Keratinocyte (primary cell): ENCODE measurements around the gene FAM221A. TPM values are rescaled to one million over a fixed set of nuclear protein-coding genes. Genes with fewer than 3 reads are reported as not detected.

Experiments
- DNase-seq: peaks from one replicate; pipeline ENCODE4 v3.0.0-alpha.2; 2011; ENCODE audit warnings: low read depth, missing footprints, low spot score
- FAIRE-seq: peaks from 2 replicates; lab custom pipeline; 2011; peaks lifted over from hg19 to GRCh38; lab: Jason Lieb, UNC
- H2AFZ ChIP-seq: 2 replicates; pipeline ENCODE4 v1.6.0; 2012; ENCODE audit warnings: low read length, control low read depth, inconsistent platforms; ENCODE audit not compliant: control insufficient read depth
- H3K27ac ChIP-seq: 2 replicates; pipeline ENCODE4 v1.5.1; 2011; ENCODE audit warnings: low read length; ENCODE audit not compliant: control insufficient read depth, insufficient read depth
- H3K27me3 ChIP-seq: 3 replicates; pipeline ENCODE4 v1.6.0; 2011; ENCODE audit warnings: low read length; ENCODE audit not compliant: control insufficient read depth, insufficient read depth; ENCODE audit errors: extremely low read depth
- H3K36me3 ChIP-seq, 2 experiments: 2 replicates in 1 of 2; 3 replicates in 1 of 2; pipeline ENCODE4 v1.5.1; 2011; ENCODE audit warnings: low read length in 2 of 2, mild to moderate bottlenecking in 1 of 2; ENCODE audit not compliant: control insufficient read depth in 2 of 2, insufficient read depth in 2 of 2; ENCODE audit errors: extremely low read depth in 1 of 2
- H3K4me1 ChIP-seq: 3 replicates; pipeline ENCODE4 v1.5.1; 2011; ENCODE audit warnings: low read length; ENCODE audit not compliant: control insufficient read depth, insufficient read depth; ENCODE audit errors: extremely low read depth
- H3K4me2 ChIP-seq: 3 replicates; pipeline ENCODE4 v1.6.0; 2011; ENCODE audit warnings: low read depth, low read length; ENCODE audit not compliant: control insufficient read depth, insufficient read depth; ENCODE audit errors: extremely low read depth
- H3K4me3 ChIP-seq, 3 experiments: fragments of 200-600 bp in 1 of 3; sonication (generic) in 1 of 3; 2 replicates in 2 of 3; 3 replicates in 1 of 3; pipeline ENCODE4 v1.5.1; 2011 to 2016; ENCODE audit warnings: low read length in 3 of 3, mild to moderate bottlenecking in 3 of 3, control low read depth in 2 of 3, inconsistent platforms in 1 of 3, low read depth in 1 of 3, mixed read lengths in 1 of 3, mixed run types in 1 of 3, moderate library complexity in 1 of 3; ENCODE audit not compliant: control insufficient read depth in 2 of 3, insufficient read depth in 2 of 3; ENCODE audit errors: extremely low read depth in 1 of 3
- H3K79me2 ChIP-seq: 2 replicates; pipeline ENCODE4 v1.6.0; 2012; ENCODE audit warnings: low read length; ENCODE audit not compliant: control insufficient read depth, insufficient read depth
- H3K9ac ChIP-seq: 3 replicates; pipeline ENCODE4 v1.6.0; 2011; ENCODE audit warnings: low read length; ENCODE audit not compliant: control insufficient read depth, insufficient read depth; ENCODE audit errors: extremely low read depth
- H3K9me1 ChIP-seq: 3 replicates; pipeline ENCODE4 v1.6.0; 2011; ENCODE audit warnings: low read length; ENCODE audit not compliant: control insufficient read depth, insufficient read depth; ENCODE audit errors: extremely low read depth
- H3K9me3 ChIP-seq: 2 replicates; pipeline ENCODE4 v1.5.1; 2012; ENCODE audit warnings: low read depth, low read length; ENCODE audit not compliant: control insufficient read depth
- H4K20me1 ChIP-seq: 3 replicates; pipeline ENCODE4 v1.6.0; 2011; ENCODE audit warnings: low read length; ENCODE audit not compliant: control insufficient read depth, insufficient read depth; ENCODE audit errors: extremely low read depth
- EZH2 ChIP-seq: IDR thresholded peaks from one replicate; pipeline ENCODE4 v1.6.1; 2012; ENCODE audit warnings: inconsistent platforms, mild to moderate bottlenecking, low read length, moderate library complexity
- dilution Hi-C: fragments of 300-500 bp; cut with MboI; formaldehyde crosslinking; loops from one replicate; pipeline ENCODE4 v1.7.0; 2020; ENCODE audit warnings: low sequenced_read_pairs; ENCODE audit not compliant: extremely low pct_ligation_motif_present
- polyA minus RNA-seq, 3 experiments: library from RNA; depleted of rRNA, polyadenylated mRNA; stranded (reverse); fragments of >200 nt; gene quantifications; 1 replicate in 1 of 3; 2 replicates in 1 of 3; 3 replicates in 1 of 3; pipeline ENCODE4 v1.2.3, GENCODE V29; 2011
- polyA plus RNA-seq, 5 experiments: library from polyadenylated mRNA; depleted of rRNA in 3 of 5; stranded (reverse) in 3 of 5; stranded (forward) in 1 of 5; unstranded in 1 of 5; fragments of >200 nt; gene quantifications; 1 replicate in 1 of 5; 2 replicates in 3 of 5; 3 replicates in 1 of 5; pipeline versions ENCODE4 v1.2.1 to v1.2.3, GENCODE V29; 2011 to 2012; ENCODE audit warnings: missing spikeins in 2 of 5, low read depth in 1 of 5, low replicate concordance in 1 of 5
- TF ChIP-seq, protein P1 (sequence below), 3 experiments: IDR thresholded peaks in 1 of 3; conservative IDR thresholded peaks in 1 of 3; optimal IDR thresholded peaks in 1 of 3; 2 replicates in 2 of 3; 3 replicates in 1 of 3; pipeline versions ENCODE3 to v1.5.1; 2011; ENCODE audit warnings: low read length in 3 of 3, mild to moderate bottlenecking in 3 of 3, moderate library complexity in 2 of 3, control low read depth in 1 of 3, inconsistent platforms in 1 of 3; ENCODE audit not compliant: insufficient read depth in 2 of 3; ENCODE audit errors: extremely low read depth in 1 of 3

FAM221A gene, protein sequence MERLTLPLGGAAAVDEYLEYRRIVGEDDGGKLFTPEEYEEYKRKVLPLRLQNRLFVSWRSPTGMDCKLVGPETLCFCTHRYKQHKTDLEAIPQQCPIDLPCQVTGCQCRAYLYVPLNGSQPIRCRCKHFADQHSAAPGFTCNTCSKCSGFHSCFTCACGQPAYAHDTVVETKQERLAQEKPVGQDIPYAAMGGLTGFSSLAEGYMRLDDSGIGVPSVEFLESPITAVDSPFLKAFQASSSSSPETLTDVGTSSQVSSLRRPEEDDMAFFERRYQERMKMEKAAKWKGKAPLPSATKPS
- polyA plus RNA-seq (0.71 to 0.93 TPM (median 0.73 TPM) in 3 replicates), polyA minus RNA-seq (0.82 to 4.3 TPM (median 0.95 TPM) in 3 replicates)
- polyA plus RNA-seq (2011; ENCODE audit: low read depth), result 1.6 TPM
- polyA plus RNA-seq (2011; cell fraction: cytosol; rRNA removed), result 0.34 and 0.35 TPM in 2 replicates
- 2.1 and 2.2 TPM in 2 replicates for polyA plus RNA-seq (2011; cell fraction: nucleus; rRNA removed)
- polyA plus RNA-seq (2012; ENCODE audit: low replicate concordance), result 0.16 and 1.6 TPM in 2 replicates
- polyA minus RNA-seq (2011; cell fraction: cytosol; rRNA and poly(A)+ RNA removed), result not detected
- 0.84 and 1.0 TPM in 2 replicates for polyA minus RNA-seq (2011; cell fraction: nucleus; rRNA and poly(A)+ RNA removed)

- peak; percentile 4 for DNase-seq
- no peak for FAIRE-seq
- H3K36me3 ChIP-seq, result no peaks in the 10 kb centered on the region
- no peaks in the 10 kb centered on the region for H3K79me2 ChIP-seq
- H3K27ac ChIP-seq, result no peak within 1 kb of the TSS
- no peaks in the 10 kb centered on the region for H3K9me3 ChIP-seq
- dilution Hi-C loops, result no loop called here
- H3K4me3 ChIP-seq, result peak within 1 kb of the TSS; percentile 52 to 80 (median 75)
- no peak within 1 kb of the TSS for H3K9ac ChIP-seq
- no peaks in the 10 kb centered on the region for H3K27me3 ChIP-seq
- no peaks in the 10 kb centered on the region for H3K9me1 ChIP-seq
- H4K20me1 ChIP-seq, result no peaks in the 10 kb centered on the region
- H3K4me1 ChIP-seq, result peaks cover 6% of the 10 kb centered on the region
- TF ChIP-seq, protein P1, sequence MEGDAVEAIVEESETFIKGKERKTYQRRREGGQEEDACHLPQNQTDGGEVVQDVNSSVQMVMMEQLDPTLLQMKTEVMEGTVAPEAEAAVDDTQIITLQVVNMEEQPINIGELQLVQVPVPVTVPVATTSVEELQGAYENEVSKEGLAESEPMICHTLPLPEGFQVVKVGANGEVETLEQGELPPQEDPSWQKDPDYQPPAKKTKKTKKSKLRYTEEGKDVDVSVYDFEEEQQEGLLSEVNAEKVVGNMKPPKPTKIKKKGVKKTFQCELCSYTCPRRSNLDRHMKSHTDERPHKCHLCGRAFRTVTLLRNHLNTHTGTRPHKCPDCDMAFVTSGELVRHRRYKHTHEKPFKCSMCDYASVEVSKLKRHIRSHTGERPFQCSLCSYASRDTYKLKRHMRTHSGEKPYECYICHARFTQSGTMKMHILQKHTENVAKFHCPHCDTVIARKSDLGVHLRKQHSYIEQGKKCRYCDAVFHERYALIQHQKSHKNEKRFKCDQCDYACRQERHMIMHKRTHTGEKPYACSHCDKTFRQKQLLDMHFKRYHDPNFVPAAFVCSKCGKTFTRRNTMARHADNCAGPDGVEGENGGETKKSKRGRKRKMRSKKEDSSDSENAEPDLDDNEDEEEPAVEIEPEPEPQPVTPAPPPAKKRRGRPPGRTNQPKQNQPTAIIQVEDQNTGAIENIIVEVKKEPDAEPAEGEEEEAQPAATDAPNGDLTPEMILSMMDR (optimal IDR thresholded peaks at IDR 0.05 in 1 of 3, IDR thresholded peaks at IDR 0.05 in 1 of 3, conservative IDR thresholded peaks at IDR 0.05 in 1 of 3; ENCODE audit: extremely low read depth in 1 of 3, insufficient read depth in 2 of 3, low read length in 3 of 3), result peak; percentile 18 to 85 (median 70)
- no peak for TF ChIP-seq EZH2
- peak within 1 kb of the TSS; percentile 93 for H3K4me2 ChIP-seq
- H2AFZ ChIP-seq, result peak within 1 kb of the TSS; percentile 89
Observed at GRCh38 chr7:23679898-23680413, at the start of gene FAM221A. TSS of gene FAM221A (plus strand) at chr7:23680199. CDS start at chr7:23680219, 20 bp downstream.

DNA sequence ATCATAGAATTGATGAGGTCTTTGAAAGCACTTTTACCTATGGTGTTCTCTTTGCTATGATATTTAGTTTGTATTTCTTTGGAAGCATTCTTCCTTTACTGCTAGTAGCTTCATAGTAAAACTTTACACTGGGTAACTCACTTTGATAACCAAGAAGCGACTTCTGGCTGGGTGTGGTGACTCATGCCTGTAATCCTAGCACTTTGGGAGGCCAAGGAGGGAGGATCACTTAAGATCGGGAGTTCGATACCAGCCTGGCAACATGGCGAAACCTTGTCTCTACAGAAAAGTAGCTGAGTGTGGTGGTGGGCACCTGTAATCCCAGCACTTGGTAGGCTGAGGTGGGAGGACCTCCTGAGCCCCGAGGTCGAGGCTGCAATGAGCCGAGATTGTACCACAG is 46.6 kb upstream of the FAM221A start:
- FAIRE-seq, result no peak
- dilution Hi-C loops, result no loop called here
- TF ChIP-seq EZH2, result no peak
- TF ChIP-seq, protein P1 (optimal IDR thresholded peaks at IDR 0.05 in 1 of 3, IDR thresholded peaks at IDR 0.05 in 1 of 3, conservative IDR thresholded peaks at IDR 0.05 in 1 of 3; ENCODE audit: extremely low read depth in 1 of 3, insufficient read depth in 2 of 3, low read length in 3 of 3), result no peak

More for the DNA sequence above, 46.6 kb upstream of the FAM221A start:
- Histone ChIP-seq H2AFZ (no peak overlapping the region), H3K36me3 (no peaks in the 10 kb centered on the region), H3K4me2 (no peak overlapping the region), H3K9me3 (no peaks in the 10 kb centered on the region), H3K9me1 (no peaks in the 10 kb centered on the region), H3K4me1 (no peaks in the 10 kb centered on the region), H3K4me3 (no peak overlapping the region), H4K20me1 (no peaks in the 10 kb centered on the region), H3K79me2 (no peaks in the 10 kb centered on the region), H3K27ac (no peak overlapping the region), H3K9ac (no peak overlapping the region), H3K27me3 (no peaks in the 10 kb centered on the region)
- no peak for DNase-seq
